T-helper 17 cell (primary cell): Measurements from ENCODE around the gene NAMPT. TPM values are rescaled to one million over a fixed set of nuclear protein-coding genes. Genes with fewer than 3 reads are reported as not detected.
"Not testable (repeated sequence)": the region's sequence is repeated elsewhere in the genome, so short reads cannot be mapped to it uniquely, and the experiment has no call there.

Experiments used
- ATAC-seq: fragments of 150-1000 bp; cut with Tn5 transposase; 2 replicates; pipeline ENCODE4 v1.10.0; 2021; ENCODE audit warnings: mild to moderate bottlenecking, moderate library complexity
- DNase-seq, 3 donors: peaks; one replicate each; pipeline versions ENCODE4 v3.0.0 to v3.0.0-alpha.2; 2020 to 2021
- H3K9me3 ChIP-seq: one replicate; pipeline ENCODE4 v1.7.0; 2013; ENCODE audit warnings: low read length, mild to moderate bottlenecking; ENCODE audit not compliant: control insufficient read depth, poor library complexity, severe bottlenecking
- H3K27ac Mint-ChIP-seq: one replicate; pipeline ENCODE4 v1.8.0; 2022; ENCODE audit warnings: mild to moderate bottlenecking, moderate library complexity, mixed read lengths
- H3K27me3 Mint-ChIP-seq: one replicate; pipeline ENCODE4 v1.8.0; 2022; ENCODE audit warnings: mixed read lengths
- H3K36me3 Mint-ChIP-seq: one replicate; pipeline ENCODE4 v1.8.0; 2022; ENCODE audit warnings: low read depth, mixed read lengths
- H3K4me1 Mint-ChIP-seq: one replicate; pipeline ENCODE4 v1.8.0; 2022; ENCODE audit warnings: mild to moderate bottlenecking, mixed read lengths
- H3K4me3 Mint-ChIP-seq: one replicate; pipeline ENCODE4 v1.8.0; 2022; ENCODE audit warnings: mild to moderate bottlenecking, moderate library complexity, mixed read lengths
- total RNA-seq, 4 donors: library from RNA in 2 of 4; stranded (reverse) in 2 of 4; gene quantifications; one replicate each; pipeline ENCODE4 v1.2.3 and lab custom pipeline; 2022 to 2026

NAMPT gene
- total RNA-seq (100 to 1,000 TPM; 278 to 292 TPM), total RNA-seq (lab: John Stamatoyannopoulos, UW) (93.8 to 795 reads per million in 2 donors)

GRCh38 chr7:106284714-106285050 lies at the start of gene NAMPT:
TSS of gene NAMPT (minus strand) at chr7:106284983. CDS start at chr7:106284884, 99 bp downstream.
- Mint-ChIP-seq H3K4me3 (peak within 1 kb of the TSS; percentile 98), H3K27ac (peak within 1 kb of the TSS; percentile 96), H3K36me3 (peaks cover 2% of the 10 kb centered on the region), H3K27me3 (no peaks in the 10 kb centered on the region), H3K4me1 (peaks cover 27% of the 10 kb centered on the region)
- H3K9me3 ChIP-seq = peaks cover 2% of the 10 kb centered on the region
- ATAC-seq (no peak), DNase-seq (no peak)

GRCh38 chr7:106332201-106332600 lies 47.4 kb upstream of the NAMPT start:
- H3K4me1 Mint-ChIP-seq = no peaks in the 10 kb centered on the region
- H3K36me3 Mint-ChIP-seq = no peaks in the 10 kb centered on the region
- DNase-seq (no peak), ATAC-seq (no peak)
- H3K4me3 Mint-ChIP-seq = no peak overlapping the region
- H3K27ac Mint-ChIP-seq = no peak overlapping the region
- peaks cover 25% of the 10 kb centered on the region for H3K27me3 Mint-ChIP-seq
- no peaks in the 10 kb centered on the region for H3K9me3 ChIP-seq

GRCh38 chr7:106331441-106332175 lies 46.8 kb upstream of the NAMPT start:
- DNase-seq = no peak
- no peaks in the 10 kb centered on the region for H3K4me1 Mint-ChIP-seq
- peaks cover 25% of the 10 kb centered on the region for H3K27me3 Mint-ChIP-seq
- H3K9me3 ChIP-seq = no peaks in the 10 kb centered on the region
- no peak overlapping the region for H3K27ac Mint-ChIP-seq
- no peak overlapping the region for H3K4me3 Mint-ChIP-seq
- no peaks in the 10 kb centered on the region for H3K36me3 Mint-ChIP-seq
- no peak for ATAC-seq

GRCh38 chr7:106329971-106330733 lies 45.4 kb upstream of the NAMPT start:
- no peak overlapping the region for H3K4me3 Mint-ChIP-seq
- no peak overlapping the region for H3K27ac Mint-ChIP-seq
- DNase-seq = no peak
- peak; percentile 33 for ATAC-seq
- no peaks in the 10 kb centered on the region for H3K36me3 Mint-ChIP-seq
- no peaks in the 10 kb centered on the region for H3K4me1 Mint-ChIP-seq
- no peaks in the 10 kb centered on the region for H3K9me3 ChIP-seq
- peaks cover 25% of the 10 kb centered on the region for H3K27me3 Mint-ChIP-seq

- no peaks in the 10 kb centered on the region for H3K9me3 ChIP-seq
- H3K4me3 Mint-ChIP-seq = no peak overlapping the region
- H3K36me3 Mint-ChIP-seq = no peaks in the 10 kb centered on the region
- no peak overlapping the region for H3K27ac Mint-ChIP-seq
- ATAC-seq (no peak), DNase-seq (no peak)
- no peaks in the 10 kb centered on the region for H3K4me1 Mint-ChIP-seq
- peaks cover 25% of the 10 kb centered on the region for H3K27me3 Mint-ChIP-seq
Measured at GRCh38 chr7:106329408-106329807, 44.6 kb upstream of the NAMPT start.

- ATAC-seq (no peak), DNase-seq (no peak)
- H3K9me3 ChIP-seq = no peaks in the 10 kb centered on the region
- peaks cover 20% of the 10 kb centered on the region for H3K27me3 Mint-ChIP-seq
- no peak overlapping the region for H3K4me3 Mint-ChIP-seq
- H3K27ac Mint-ChIP-seq = no peak overlapping the region
- no peaks in the 10 kb centered on the region for H3K36me3 Mint-ChIP-seq
- H3K4me1 Mint-ChIP-seq = no peaks in the 10 kb centered on the region
Measured at GRCh38 chr7:106327538-106328481, 43.0 kb upstream of the NAMPT start.

GRCh38 chr7:106326594-106327537 lies 42.1 kb upstream of the NAMPT start:
- Mint-ChIP-seq H3K36me3 (no peaks in the 10 kb centered on the region), H3K27me3 (peaks cover 12% of the 10 kb centered on the region), H3K4me1 (no peaks in the 10 kb centered on the region), H3K4me3 (no peak overlapping the region), H3K27ac (no peak overlapping the region)
- DNase-seq (no peak), ATAC-seq (no peak)
- no peaks in the 10 kb centered on the region for H3K9me3 ChIP-seq

- ATAC-seq, H3K27ac Mint-ChIP-seq: not testable (repeated sequence)
Measured at GRCh38 chr7:106324509-106324908, 39.7 kb upstream of the NAMPT start.

GRCh38 chr7:106320254-106320770 lies 35.5 kb upstream of the NAMPT start:
- not testable (repeated sequence) for DNase-seq, H3K4me3 Mint-ChIP-seq, H3K27ac Mint-ChIP-seq, H3K9me3 ChIP-seq, H3K36me3 Mint-ChIP-seq, ATAC-seq, H3K4me1 Mint-ChIP-seq
- peaks cover 37% of the 10 kb centered on the region for H3K27me3 Mint-ChIP-seq

More at GRCh38 chr7:106324509-106324908, 39.7 kb upstream of the NAMPT start:
- H3K4me3 Mint-ChIP-seq, DNase-seq, H3K36me3 Mint-ChIP-seq, H3K4me1 Mint-ChIP-seq, H3K9me3 ChIP-seq: not testable (repeated sequence)
- H3K27me3 Mint-ChIP-seq = peaks cover 26% of the 10 kb centered on the region

- no peak overlapping the region for H3K27ac Mint-ChIP-seq
- H3K36me3 Mint-ChIP-seq = no peaks in the 10 kb centered on the region
- DNase-seq (no peak), ATAC-seq (no peak)
- peaks cover 3% of the 10 kb centered on the region for H3K4me1 Mint-ChIP-seq
- H3K4me3 Mint-ChIP-seq = no peak overlapping the region
- H3K27me3 Mint-ChIP-seq = peaks cover 48% of the 10 kb centered on the region
- no peaks in the 10 kb centered on the region for H3K9me3 ChIP-seq
Measured at GRCh38 chr7:106318482-106318881, 33.7 kb upstream of the NAMPT start.

GRCh38 chr7:106317971-106318370 lies 33.2 kb upstream of the NAMPT start:
- DNase-seq (no peak), ATAC-seq (no peak)
- Mint-ChIP-seq H3K4me1 (peaks cover 3% of the 10 kb centered on the region), H3K4me3 (no peak overlapping the region), H3K27me3 (peaks cover 48% of the 10 kb centered on the region), H3K27ac (no peak overlapping the region), H3K36me3 (no peaks in the 10 kb centered on the region)
- no peaks in the 10 kb centered on the region for H3K9me3 ChIP-seq

GRCh38 chr7:106316947-106317346 lies 32.2 kb upstream of the NAMPT start:
- no peaks in the 10 kb centered on the region for H3K9me3 ChIP-seq
- H3K4me3 Mint-ChIP-seq = no peak overlapping the region
- no peak overlapping the region for H3K27ac Mint-ChIP-seq
- peaks cover 3% of the 10 kb centered on the region for H3K4me1 Mint-ChIP-seq
- H3K27me3 Mint-ChIP-seq = peaks cover 48% of the 10 kb centered on the region
- ATAC-seq (no peak), DNase-seq (no peak)
- H3K36me3 Mint-ChIP-seq = no peaks in the 10 kb centered on the region
